ENCODE measurements around the gene SLC13A3.

The SLC13A3 gene

GRCh38 chr20:46599227-46599987 is 51.9 kb downstream of the SLC13A3 start:
- Histone ChIP-seq H3K9me2 (replicated peaks; ENCODE audit: control insufficient read depth, low read length) (no peaks in the 10 kb centered on the region), H3K36me3 (ENCODE audit: control insufficient read depth, low read length) (no peaks in the 10 kb centered on the region), H3K4me2 (ENCODE audit: low read length) (no peak overlapping the region), H3K4me1 (ENCODE audit: control insufficient read depth, low read length) (no peaks in the 10 kb centered on the region), H3F3A (ENCODE audit: control insufficient read depth, insufficient read depth) (no peaks in the 10 kb centered on the region), H3K27ac (ENCODE audit: low read depth, low read length) (no peak overlapping the region), H3K4me3 (ENCODE audit: low read length) (no peak overlapping the region), H3K79me2 (ENCODE audit: control insufficient read depth, low read length) (no peaks in the 10 kb centered on the region), H3K9me3 (ENCODE audit: control insufficient read depth, insufficient read depth, low read length) (no peaks in the 10 kb centered on the region), H4K20me1 (ENCODE audit: control insufficient read depth, insufficient read depth, low read depth, low read length) (no peaks in the 10 kb centered on the region), H3K27me3 (ENCODE audit: control insufficient read depth, low read length) (no peaks in the 10 kb centered on the region)
- TF ChIP-seq EZH2phosphoT487 (IDR thresholded peaks at IDR 0.05; ENCODE audit: borderline replicate concordance, low read length): no peak
- TF ChIP-seq CTCF (IDR thresholded peaks at IDR 0.05; ENCODE audit: low read depth, low read length, poor library complexity, severe bottlenecking): no peak

GRCh38 chr20:46595933-46596332 is 55.3 kb downstream of the SLC13A3 start:
- Histone ChIP-seq H3K4me1 (ENCODE audit: control insufficient read depth, low read length) (no peaks in the 10 kb centered on the region), H3K9me2 (replicated peaks; ENCODE audit: control insufficient read depth, low read length) (no peaks in the 10 kb centered on the region), H3F3A (ENCODE audit: control insufficient read depth, insufficient read depth) (no peaks in the 10 kb centered on the region), H3K4me3 (ENCODE audit: low read length) (no peak overlapping the region), H3K79me2 (ENCODE audit: control insufficient read depth, low read length) (no peaks in the 10 kb centered on the region), H3K36me3 (ENCODE audit: control insufficient read depth, low read length) (no peaks in the 10 kb centered on the region), H3K4me2 (ENCODE audit: low read length) (no peak overlapping the region), H3K9me3 (ENCODE audit: control insufficient read depth, insufficient read depth, low read length) (no peaks in the 10 kb centered on the region), H3K27me3 (ENCODE audit: control insufficient read depth, low read length) (peaks cover 6% of the 10 kb centered on the region; the same call in 1 of the 2 replicates), H3K27ac (ENCODE audit: low read depth, low read length) (no peak overlapping the region), H4K20me1 (ENCODE audit: control insufficient read depth, insufficient read depth, low read depth, low read length) (no peaks in the 10 kb centered on the region)
- no peak for TF ChIP-seq EZH2phosphoT487 (IDR thresholded peaks at IDR 0.05; ENCODE audit: borderline replicate concordance, low read length)
- TF ChIP-seq CTCF (IDR thresholded peaks at IDR 0.05; ENCODE audit: low read depth, low read length, poor library complexity, severe bottlenecking): no peak

GRCh38 chr20:46594725-46595124 is 56.5 kb downstream of the SLC13A3 start:
- Histone ChIP-seq H3K9me2 (replicated peaks; ENCODE audit: control insufficient read depth, low read length) (no peaks in the 10 kb centered on the region), H3K4me1 (ENCODE audit: control insufficient read depth, low read length) (no peaks in the 10 kb centered on the region), H3K36me3 (ENCODE audit: control insufficient read depth, low read length) (no peaks in the 10 kb centered on the region), H3K4me3 (ENCODE audit: low read length) (no peak overlapping the region), H3K79me2 (ENCODE audit: control insufficient read depth, low read length) (no peaks in the 10 kb centered on the region), H3F3A (ENCODE audit: control insufficient read depth, insufficient read depth) (no peaks in the 10 kb centered on the region), H3K9me3 (ENCODE audit: control insufficient read depth, insufficient read depth, low read length) (no peaks in the 10 kb centered on the region), H3K4me2 (ENCODE audit: low read length) (no peak overlapping the region), H3K27me3 (ENCODE audit: control insufficient read depth, low read length) (peaks cover 6% of the 10 kb centered on the region; the same call in 1 of the 2 replicates), H4K20me1 (ENCODE audit: control insufficient read depth, insufficient read depth, low read depth, low read length) (no peaks in the 10 kb centered on the region), H3K27ac (ENCODE audit: low read depth, low read length) (no peak overlapping the region)
- no peak for TF ChIP-seq CTCF (IDR thresholded peaks at IDR 0.05; ENCODE audit: low read depth, low read length, poor library complexity, severe bottlenecking)
- TF ChIP-seq EZH2phosphoT487 (IDR thresholded peaks at IDR 0.05; ENCODE audit: borderline replicate concordance, low read length): no peak

Measured in DOHH2 (cell line).